Upper lobe of left lung (tissue), 4 donors: ENCODE results near the gene SUCLA2.

Experiments used
- CTCF ChIP-seq, 6 experiments: fragments of 450-650 bp in 4 of 6; fragments of 200-600 bp in 2 of 6; sonication (generic) in 2 of 6; IDR thresholded peaks; one replicate each; pipeline ENCODE4 v1.5.1; 2016 to 2019; ENCODE audit warnings: antibody characterized with exemption in 6 of 6
- POLR2AphosphoS5 ChIP-seq, 2 donors: sonication (generic); formaldehyde crosslinking; IDR thresholded peaks; one replicate each; pipeline ENCODE4 v1.5.1; 2017; ENCODE audit warnings: antibody characterized with exemption in 2 of 2

DNA sequence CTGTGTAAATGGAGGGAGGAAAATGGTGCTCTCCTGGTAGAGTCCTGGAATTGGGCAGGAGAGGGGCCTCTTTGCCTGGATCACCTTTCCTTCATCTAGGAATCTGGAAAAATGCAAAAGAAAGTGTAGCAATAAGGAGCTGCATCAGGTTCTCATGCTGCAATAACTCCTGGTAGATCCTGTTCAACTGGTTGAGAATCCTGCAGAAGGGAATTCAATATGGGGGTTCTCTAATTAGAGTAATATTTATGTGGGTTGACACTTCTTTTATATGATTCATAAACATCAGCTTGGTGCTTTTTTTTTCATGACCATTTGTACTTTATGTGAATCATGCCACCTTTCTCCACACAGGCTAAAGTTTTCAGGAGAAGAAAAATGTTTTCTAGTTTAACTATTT lies 27.0 kb upstream of the SUCLA2 start:
- no peak for TF ChIP-seq CTCF (IDR thresholded peaks at IDR 0.05)
- TF ChIP-seq POLR2AphosphoS5 (IDR thresholded peaks at IDR 0.05): no peak
